ENCODE measurements around the gene PILRA.
"Not testable (repeated sequence)": the region's sequence is repeated elsewhere in the genome, so short reads cannot be mapped to it uniquely, and the experiment has no call there.

The PILRA gene

DNA sequence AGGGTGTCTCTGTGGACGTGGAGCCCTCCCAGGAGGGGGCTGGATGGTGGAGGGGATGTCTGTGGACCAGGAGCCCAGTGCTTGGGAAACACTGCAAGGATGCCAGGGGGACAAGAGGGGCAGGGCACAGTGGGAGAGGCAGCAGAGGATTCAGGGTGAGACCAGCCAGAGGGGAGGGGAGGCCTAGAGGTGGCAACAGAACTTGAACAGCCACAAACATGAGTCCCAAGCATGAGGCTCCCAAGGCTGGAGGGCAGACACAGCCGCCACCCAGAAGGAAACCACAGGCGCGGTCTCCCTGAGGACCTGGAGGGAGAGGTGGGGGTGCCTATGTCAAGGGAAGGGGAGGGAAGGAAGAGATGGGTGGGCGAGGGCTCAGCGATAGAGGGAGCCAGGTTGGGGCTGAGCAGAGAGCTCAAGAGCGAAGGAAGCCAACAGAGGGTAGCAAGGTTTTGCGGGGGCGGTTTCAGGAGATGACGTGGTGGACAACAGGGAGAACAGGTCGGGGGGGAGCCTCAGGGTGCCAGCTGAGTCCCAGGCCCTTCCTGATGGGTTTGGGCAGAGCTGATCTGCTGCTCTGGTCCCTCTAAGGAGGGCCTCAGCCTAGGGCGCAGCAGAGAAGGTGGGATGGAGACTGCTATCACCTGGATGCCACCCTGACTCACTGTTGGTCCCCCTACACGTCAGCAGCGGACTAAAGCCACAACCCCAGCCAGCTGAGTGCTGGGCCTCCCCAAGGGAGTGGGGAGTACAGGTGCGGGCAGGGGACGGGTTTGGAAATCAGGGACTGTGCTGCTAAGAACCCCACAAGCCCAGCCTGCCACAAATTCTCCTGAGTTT, 6.7 kb upstream of the PILRA start:
- Mint-ChIP-seq H3K36me3 (ENCODE audit: low read depth) (peaks cover 49% of the 10 kb centered on the region), H3K4me1 (peaks cover 61% of the 10 kb centered on the region), H3K27me3 (no peaks in the 10 kb centered on the region), H3K4me3 (no peak overlapping the region), H3K9me3 (peaks cover 4% of the 10 kb centered on the region), H3K27ac (peak overlapping the region; percentile 67)
- DNase-seq (peak; percentile 58), ATAC-seq (peak; percentile 25)

DNA sequence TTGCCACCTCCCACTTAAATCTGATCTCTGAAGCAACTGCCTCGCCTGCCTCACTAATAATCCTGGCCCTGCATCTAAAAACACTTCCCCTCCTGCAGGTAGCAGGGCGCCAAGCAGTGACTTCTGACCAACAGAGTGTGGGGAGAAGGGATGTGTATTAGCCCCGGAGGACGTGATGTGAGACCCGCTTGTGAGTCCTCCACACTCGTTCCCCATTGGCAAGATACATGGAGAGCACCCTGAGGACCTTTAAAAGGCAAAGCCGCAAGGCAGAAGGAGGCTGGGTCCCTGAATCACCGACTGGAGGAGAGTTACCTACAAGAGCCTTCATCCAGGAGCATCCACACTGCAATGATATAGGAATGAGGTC, 6.1 kb upstream of the PILRA start:
- Mint-ChIP-seq H3K36me3 (ENCODE audit: low read depth) (peaks cover 43% of the 10 kb centered on the region), H3K4me3 (no peak overlapping the region), H3K4me1 (peaks cover 67% of the 10 kb centered on the region), H3K27me3 (no peaks in the 10 kb centered on the region), H3K9me3 (peaks cover 4% of the 10 kb centered on the region), H3K27ac (peak overlapping the region; percentile 64)
- ATAC-seq (no peak), DNase-seq (no peak)

DNA sequence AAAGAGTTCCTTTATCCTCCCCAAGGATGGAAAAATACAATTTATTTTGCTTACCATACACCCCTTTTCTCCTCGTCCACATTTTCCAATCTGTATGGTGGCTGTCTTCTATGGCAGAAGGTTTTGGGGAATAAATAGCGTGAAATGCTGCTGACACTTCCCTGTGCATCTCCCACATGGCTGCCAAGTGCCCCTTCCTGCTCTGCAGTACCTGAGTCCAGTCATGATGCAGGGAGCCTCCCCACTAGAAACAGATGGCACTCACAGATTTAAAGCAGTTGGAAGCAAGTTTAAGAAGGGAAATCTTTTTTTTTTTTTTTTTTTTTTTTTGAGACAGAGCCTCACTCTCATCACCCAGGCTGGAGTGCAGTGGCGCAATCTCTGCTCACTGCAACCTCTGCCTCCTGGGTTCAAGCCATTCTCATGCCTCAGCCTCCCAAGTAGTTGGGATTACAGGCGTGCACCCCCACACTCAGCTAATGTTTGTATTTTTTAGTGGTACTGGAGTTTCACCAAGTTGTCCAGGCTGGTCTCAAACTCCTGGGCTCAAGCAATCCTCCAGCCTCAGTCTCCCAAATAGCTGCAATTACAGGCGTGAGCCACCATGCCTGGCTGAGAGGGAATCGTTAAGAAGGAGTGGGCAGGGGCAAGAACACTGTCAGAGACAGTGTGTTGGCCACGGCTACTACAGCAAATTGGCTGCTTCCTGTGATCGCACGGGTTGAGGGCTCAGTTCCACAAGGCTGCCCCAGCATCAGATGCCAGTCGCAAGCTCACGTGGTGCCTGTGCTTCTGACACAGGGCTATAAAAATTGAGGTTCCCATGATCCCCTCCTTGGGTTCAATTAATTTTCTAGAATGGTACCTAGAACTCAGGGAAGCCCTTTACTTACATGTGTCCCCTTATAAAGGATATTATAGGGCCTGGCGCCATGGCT, 5.3 kb upstream of the PILRA start:
- peaks cover 73% of the 10 kb centered on the region for H3K4me1 Mint-ChIP-seq

GRCh38 chr7:100369105-100369504, 4.2 kb upstream of the PILRA start:
- no peaks in the 10 kb centered on the region for H3K27me3 Mint-ChIP-seq
- H3K4me1 Mint-ChIP-seq = peaks cover 67% of the 10 kb centered on the region
- no peaks in the 10 kb centered on the region for H3K9me3 Mint-ChIP-seq
- peaks cover 25% of the 10 kb centered on the region for H3K36me3 Mint-ChIP-seq (ENCODE audit: low read depth)
- ATAC-seq (peak; percentile 18), DNase-seq (no peak)
- peak overlapping the region; percentile 76 for H3K27ac Mint-ChIP-seq
- no peak overlapping the region for H3K4me3 Mint-ChIP-seq

More for the DNA sequence above, 5.3 kb upstream of the PILRA start:
- DNase-seq (no peak), ATAC-seq (no peak)
- Mint-ChIP-seq H3K9me3 (peaks cover 4% of the 10 kb centered on the region), H3K4me3 (no peak overlapping the region), H3K27me3 (no peaks in the 10 kb centered on the region), H3K27ac (no peak overlapping the region), H3K36me3 (ENCODE audit: low read depth) (peaks cover 37% of the 10 kb centered on the region)

DNA sequence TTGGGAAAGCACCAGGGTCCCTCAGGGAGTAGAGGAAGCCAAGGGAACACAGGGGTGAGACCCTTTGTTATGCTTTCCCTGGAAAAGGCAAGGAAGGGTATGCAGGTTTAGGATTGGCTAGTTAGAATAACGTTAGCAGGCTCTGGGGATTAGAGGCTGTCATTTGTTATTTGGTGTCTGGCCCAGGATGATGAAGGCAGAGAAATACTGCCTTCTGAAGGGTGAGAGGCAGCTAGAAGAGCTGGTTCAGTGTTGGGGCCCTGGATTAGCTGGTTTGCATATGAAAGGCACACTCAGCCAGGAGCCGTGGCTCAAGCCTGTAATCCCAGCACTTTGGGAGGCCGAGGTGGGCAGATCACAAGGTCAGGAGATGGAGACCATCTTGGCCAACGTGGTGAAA, 3.0 kb upstream of the PILRA start:
- no peak overlapping the region for H3K4me3 Mint-ChIP-seq
- H3K27ac Mint-ChIP-seq = no peak overlapping the region
- H3K36me3 Mint-ChIP-seq (ENCODE audit: low read depth) = peaks cover 16% of the 10 kb centered on the region
- H3K27me3 Mint-ChIP-seq = no peaks in the 10 kb centered on the region
- no peak for DNase-seq
- no peaks in the 10 kb centered on the region for H3K9me3 Mint-ChIP-seq
- no peak for ATAC-seq
- H3K4me1 Mint-ChIP-seq = peaks cover 66% of the 10 kb centered on the region

DNA sequence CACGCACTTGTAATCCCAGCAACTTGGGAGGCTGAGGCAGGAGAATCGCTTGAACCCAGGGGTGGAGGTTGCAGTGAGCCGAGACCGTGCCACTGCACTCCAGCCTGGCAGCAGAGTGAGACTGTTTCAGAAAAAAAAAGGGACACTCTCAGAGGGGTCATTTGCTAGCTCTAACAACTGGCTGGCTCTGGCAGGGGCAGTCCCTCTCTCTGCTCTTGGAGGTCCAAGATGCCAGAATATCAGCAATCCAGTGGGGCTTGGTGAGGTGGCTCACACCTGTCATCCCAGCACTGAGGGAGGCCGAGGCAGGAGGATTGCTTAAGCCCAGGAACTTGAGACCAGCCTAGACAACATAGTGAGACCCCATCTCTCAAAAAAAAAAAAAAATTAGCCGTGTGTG, 2.5 kb upstream of the PILRA start:
- H3K27ac Mint-ChIP-seq = peak overlapping the region; percentile 14
- peaks cover 64% of the 10 kb centered on the region for H3K4me1 Mint-ChIP-seq
- peaks cover 15% of the 10 kb centered on the region for H3K36me3 Mint-ChIP-seq (ENCODE audit: low read depth)
- ATAC-seq (no peak), DNase-seq (no peak)
- H3K27me3 Mint-ChIP-seq = no peaks in the 10 kb centered on the region
- no peak overlapping the region for H3K4me3 Mint-ChIP-seq
- H3K9me3 Mint-ChIP-seq = no peaks in the 10 kb centered on the region

DNA sequence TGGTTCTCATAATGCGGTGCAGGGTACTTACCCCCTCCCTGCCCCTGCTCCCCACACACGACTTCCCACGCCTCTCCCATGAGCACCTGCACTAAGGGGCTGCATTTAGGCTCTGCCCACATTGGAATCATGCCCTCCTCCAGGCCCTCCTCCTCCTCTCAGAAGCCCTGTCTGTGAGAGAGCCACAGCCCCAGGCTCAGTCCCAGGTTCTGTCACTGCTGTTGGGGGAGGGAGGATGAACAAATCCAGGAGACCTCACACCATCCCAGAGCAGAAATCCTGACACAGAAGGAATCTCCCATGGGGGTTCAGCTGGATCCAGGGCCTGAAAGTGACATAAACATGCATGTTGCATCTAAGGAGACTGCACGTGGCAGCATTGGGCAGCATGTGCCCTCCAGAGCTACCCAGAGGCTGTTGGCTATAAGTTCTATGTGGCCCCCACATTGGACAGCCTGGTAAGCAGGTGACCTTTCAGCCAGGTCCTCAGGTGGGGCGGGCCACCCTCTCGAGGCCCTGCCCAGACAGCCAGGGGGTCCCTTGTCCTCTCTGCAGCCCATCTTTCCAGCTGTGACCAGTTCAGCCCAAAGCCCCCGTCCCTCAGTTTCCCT, 1.6 kb upstream of the PILRA start:
- Mint-ChIP-seq H3K27ac (peak overlapping the region; percentile 89), H3K9me3 (no peaks in the 10 kb centered on the region), H3K36me3 (ENCODE audit: low read depth) (peaks cover 10% of the 10 kb centered on the region), H3K4me1 (peaks cover 55% of the 10 kb centered on the region), H3K4me3 (no peak overlapping the region), H3K27me3 (no peaks in the 10 kb centered on the region)
- ATAC-seq = no peak
- DNase-seq = no peak

DNA sequence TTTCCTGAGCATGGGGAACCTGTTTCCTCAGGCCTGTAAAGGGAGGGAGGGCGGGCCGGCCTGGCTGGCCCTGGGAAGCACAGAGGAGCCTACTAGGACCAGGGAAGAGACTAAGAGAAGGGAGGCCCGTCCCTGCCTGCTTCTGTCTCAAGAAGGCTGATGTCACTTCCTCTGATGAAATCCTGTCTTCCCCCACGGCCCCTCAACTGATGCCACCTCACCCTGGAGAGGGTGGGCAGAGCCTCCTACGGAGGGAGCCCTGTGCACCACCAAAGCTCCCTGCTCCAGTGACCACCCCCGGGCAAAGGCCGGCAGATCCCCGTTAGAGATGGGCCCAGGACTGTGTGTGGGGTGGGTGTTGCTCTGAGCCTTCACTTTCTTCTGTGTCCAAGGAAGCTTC, 1.0 kb upstream of the PILRA start:
- H3K36me3 Mint-ChIP-seq (ENCODE audit: low read depth) = peaks cover 8% of the 10 kb centered on the region
- H3K27me3 Mint-ChIP-seq = no peaks in the 10 kb centered on the region
- H3K4me3 Mint-ChIP-seq = peak overlapping the region; percentile 11
- peak overlapping the region; percentile 89 for H3K27ac Mint-ChIP-seq
- no peaks in the 10 kb centered on the region for H3K9me3 Mint-ChIP-seq
- ATAC-seq (peak; percentile 59), DNase-seq (peak; percentile 39)
- H3K4me1 Mint-ChIP-seq = peaks cover 51% of the 10 kb centered on the region

DNA sequence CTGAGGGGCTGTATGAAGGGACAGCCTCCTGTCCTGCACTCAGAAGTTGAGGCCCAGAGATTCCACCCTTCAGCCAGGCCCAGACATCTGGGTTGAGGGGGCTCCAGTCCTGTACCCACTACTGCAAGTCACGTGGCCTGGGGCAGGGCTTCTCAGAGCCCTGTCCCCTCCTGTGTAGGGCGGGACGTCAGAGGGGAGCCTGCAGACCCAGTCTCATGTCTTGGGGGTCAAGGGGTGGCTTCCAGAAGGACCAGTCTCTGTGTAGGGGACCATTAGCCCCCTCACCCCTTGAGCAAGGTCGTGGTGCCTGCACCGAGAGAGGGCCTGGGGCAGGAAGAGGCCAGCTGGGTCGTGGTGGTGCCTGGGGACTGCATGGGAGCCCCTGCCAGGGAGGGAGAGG, 593 bp upstream of the PILRA start:
- peaks cover 47% of the 10 kb centered on the region for H3K4me1 Mint-ChIP-seq
- H3K36me3 Mint-ChIP-seq (ENCODE audit: low read depth) = peaks cover 5% of the 10 kb centered on the region
- H3K9me3 Mint-ChIP-seq = no peaks in the 10 kb centered on the region
- ATAC-seq (no peak), DNase-seq (no peak)
- no peaks in the 10 kb centered on the region for H3K27me3 Mint-ChIP-seq
- peak overlapping the region; percentile 89 for H3K27ac Mint-ChIP-seq
- peak overlapping the region; percentile 11 for H3K4me3 Mint-ChIP-seq

- Mint-ChIP-seq H3K27ac (peak overlapping the region; percentile 56), H3K4me1 (peaks cover 37% of the 10 kb centered on the region)
- H3K36me3 Mint-ChIP-seq (ENCODE audit: low read depth); H3K27me3 Mint-ChIP-seq; H3K4me3 Mint-ChIP-seq; DNase-seq; H3K9me3 Mint-ChIP-seq; ATAC-seq: not testable (repeated sequence)
Observed at GRCh38 chr7:100373870-100374598, 747 bp downstream of the PILRA start.

- peaks cover 34% of the 10 kb centered on the region for H3K4me1 Mint-ChIP-seq
Observed at GRCh38 chr7:100374601-100375000, 1.3 kb downstream of the PILRA start.

DNA sequence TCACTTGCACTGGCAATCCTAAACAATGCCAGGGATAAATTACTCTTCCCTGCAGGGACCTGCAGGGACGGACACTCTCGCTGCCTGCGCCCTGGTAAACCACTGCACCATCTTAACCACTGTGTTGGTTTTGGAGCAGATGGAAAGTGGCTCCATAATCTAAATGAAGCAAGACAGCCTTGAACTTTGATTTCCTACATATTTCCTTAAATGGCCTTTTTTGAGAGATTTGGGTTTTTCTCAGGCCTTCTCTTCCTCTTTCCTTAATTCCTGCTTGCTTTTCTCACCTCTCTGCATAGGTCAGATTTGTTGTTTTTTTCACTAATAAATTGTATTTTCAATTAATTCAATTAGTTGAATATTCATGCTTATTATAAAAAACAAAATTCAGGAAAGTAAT, 2.8 kb downstream of the PILRA start:
- Mint-ChIP-seq H3K27me3 (no peaks in the 10 kb centered on the region), H3K4me3 (no peak overlapping the region), H3K27ac (no peak overlapping the region), H3K9me3 (no peaks in the 10 kb centered on the region), H3K4me1 (peaks cover 31% of the 10 kb centered on the region), H3K36me3 (ENCODE audit: low read depth) (no peaks in the 10 kb centered on the region)
- no peak for ATAC-seq
- no peak for DNase-seq

More at GRCh38 chr7:100374601-100375000, 1.3 kb downstream of the PILRA start:
- Mint-ChIP-seq H3K36me3 (ENCODE audit: low read depth) (no peaks in the 10 kb centered on the region), H3K27me3 (no peaks in the 10 kb centered on the region), H3K9me3 (no peaks in the 10 kb centered on the region), H3K27ac (peak overlapping the region; percentile 56), H3K4me3 (no peak overlapping the region)
- ATAC-seq (no peak), DNase-seq (no peak)

- ATAC-seq (no peak), DNase-seq (no peak)
- Mint-ChIP-seq H3K27me3 (no peaks in the 10 kb centered on the region), H3K4me1 (peaks cover 23% of the 10 kb centered on the region), H3K9me3 (no peaks in the 10 kb centered on the region), H3K27ac (no peak overlapping the region), H3K36me3 (ENCODE audit: low read depth) (no peaks in the 10 kb centered on the region), H3K4me3 (no peak overlapping the region)
Observed at GRCh38 chr7:100378114-100378755, 4.9 kb downstream of the PILRA start.

DNA sequence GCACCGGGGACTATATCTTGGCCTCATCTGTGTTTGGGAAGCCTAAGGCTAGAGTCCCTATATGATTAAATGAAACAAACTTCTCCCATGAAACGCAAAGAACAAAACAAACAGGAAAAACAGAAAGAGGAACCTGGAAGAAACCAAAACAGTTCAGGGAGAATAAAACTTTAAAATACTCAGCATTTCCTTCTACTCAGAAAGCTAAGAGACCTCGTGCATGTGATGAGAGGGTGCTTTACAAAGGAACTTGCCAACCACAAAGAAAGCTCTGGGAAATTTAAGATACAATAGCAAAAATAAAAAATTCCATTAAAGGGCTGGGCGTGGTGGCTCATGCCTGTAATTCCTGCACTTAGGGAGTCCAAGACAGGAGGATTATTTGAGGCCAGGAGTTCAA, 6.9 kb downstream of the PILRA start:
- Mint-ChIP-seq H3K36me3 (ENCODE audit: low read depth) (no peaks in the 10 kb centered on the region), H3K4me3 (no peak overlapping the region), H3K4me1 (peaks cover 14% of the 10 kb centered on the region), H3K9me3 (no peaks in the 10 kb centered on the region), H3K27me3 (peaks cover 3% of the 10 kb centered on the region), H3K27ac (no peak overlapping the region)
- ATAC-seq = no peak
- DNase-seq = no peak
